Fibroblast of pulmonary artery (primary cell): ENCODE data around the gene PTPRD.
A peak's percentile ranks its signal among the peaks of the same experiment; 100 is the strongest.

ENCODE experiments used
- DNase-seq: peaks from one replicate; pipeline ENCODE4 v3.0.0-alpha.2; 2010; ENCODE audit warnings: low read depth
- H3K4me3 ChIP-seq: replicated peaks from 2 replicates; pipeline ENCODE4 v1.5.1; 2011; ENCODE audit warnings: low read depth, mild to moderate bottlenecking, control low read depth, low read length, moderate library complexity
- TF ChIP-seq, protein P1 (sequence below): IDR thresholded peaks from 2 replicates; pipeline ENCODE4 v1.5.1; 2011; ENCODE audit warnings: mild to moderate bottlenecking, control low read depth, low read length, inconsistent platforms; ENCODE audit errors: missing control alignments

The PTPRD gene

DNA sequence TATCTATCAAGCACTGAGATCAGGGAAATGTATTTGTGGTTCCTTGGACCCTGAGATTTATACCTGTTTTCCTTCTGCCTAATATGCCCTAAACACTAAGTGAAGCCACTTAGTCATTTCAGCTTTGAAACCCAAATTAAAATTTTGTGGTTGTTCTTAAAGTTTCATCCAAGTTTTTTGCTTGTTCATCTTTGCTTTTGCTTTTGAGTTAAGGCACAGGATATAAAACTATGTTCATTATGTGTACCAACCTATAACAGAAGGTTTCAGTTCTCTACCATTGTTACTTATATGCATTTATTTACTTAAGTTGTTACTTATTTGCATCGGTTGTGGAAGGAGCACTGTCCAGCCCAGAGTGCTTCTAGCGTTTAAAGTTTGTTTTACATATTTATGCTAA, 382.3 kb downstream of the PTPRD start:
- no peak for DNase-seq
- TF ChIP-seq, protein P1, sequence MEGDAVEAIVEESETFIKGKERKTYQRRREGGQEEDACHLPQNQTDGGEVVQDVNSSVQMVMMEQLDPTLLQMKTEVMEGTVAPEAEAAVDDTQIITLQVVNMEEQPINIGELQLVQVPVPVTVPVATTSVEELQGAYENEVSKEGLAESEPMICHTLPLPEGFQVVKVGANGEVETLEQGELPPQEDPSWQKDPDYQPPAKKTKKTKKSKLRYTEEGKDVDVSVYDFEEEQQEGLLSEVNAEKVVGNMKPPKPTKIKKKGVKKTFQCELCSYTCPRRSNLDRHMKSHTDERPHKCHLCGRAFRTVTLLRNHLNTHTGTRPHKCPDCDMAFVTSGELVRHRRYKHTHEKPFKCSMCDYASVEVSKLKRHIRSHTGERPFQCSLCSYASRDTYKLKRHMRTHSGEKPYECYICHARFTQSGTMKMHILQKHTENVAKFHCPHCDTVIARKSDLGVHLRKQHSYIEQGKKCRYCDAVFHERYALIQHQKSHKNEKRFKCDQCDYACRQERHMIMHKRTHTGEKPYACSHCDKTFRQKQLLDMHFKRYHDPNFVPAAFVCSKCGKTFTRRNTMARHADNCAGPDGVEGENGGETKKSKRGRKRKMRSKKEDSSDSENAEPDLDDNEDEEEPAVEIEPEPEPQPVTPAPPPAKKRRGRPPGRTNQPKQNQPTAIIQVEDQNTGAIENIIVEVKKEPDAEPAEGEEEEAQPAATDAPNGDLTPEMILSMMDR, result no peak
- H3K4me3 ChIP-seq, result no peak overlapping the region

DNA sequence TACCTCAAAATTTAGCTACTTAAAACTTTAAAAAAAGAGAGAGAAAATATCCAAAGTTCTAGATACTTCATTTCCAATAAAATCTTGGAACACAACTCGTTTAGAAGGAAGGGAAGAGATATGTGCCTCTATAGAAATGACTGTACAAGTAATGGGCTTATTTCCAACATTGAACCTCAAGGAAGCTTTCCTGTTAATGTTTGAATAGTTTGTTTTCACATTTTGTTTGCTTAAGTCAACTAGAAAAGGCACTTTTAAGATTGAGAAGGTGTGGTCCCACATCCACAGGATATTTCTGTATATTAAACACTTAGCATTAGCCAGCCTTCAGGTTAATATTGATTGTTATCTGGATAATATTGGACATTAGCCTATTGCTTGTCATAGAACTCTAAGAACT, 384.7 kb downstream of the PTPRD start:
- no peak for DNase-seq
- TF ChIP-seq, protein P1, result no peak
- no peak overlapping the region for H3K4me3 ChIP-seq

DNA sequence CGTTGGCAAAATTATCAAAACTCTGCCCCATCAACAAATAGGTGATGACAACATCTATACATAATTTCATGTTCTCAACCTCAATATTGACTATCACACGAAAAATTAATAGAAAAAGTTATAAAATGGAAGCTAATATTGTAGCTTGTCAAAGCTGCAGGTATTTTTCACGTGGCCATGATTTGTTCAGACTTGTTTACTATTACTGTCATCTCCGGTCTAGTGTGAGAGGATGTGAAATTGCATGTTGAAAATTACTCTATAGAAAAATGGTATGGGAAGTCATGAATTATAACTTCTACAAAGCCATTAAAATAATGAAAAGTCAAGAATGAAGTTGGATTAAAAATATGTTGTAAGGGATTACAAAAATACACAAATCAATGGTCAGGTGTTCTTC, 385.8 kb downstream of the PTPRD start:
- TF ChIP-seq, protein P1, result no peak
- no peak for DNase-seq
- H3K4me3 ChIP-seq, result no peak overlapping the region

DNA sequence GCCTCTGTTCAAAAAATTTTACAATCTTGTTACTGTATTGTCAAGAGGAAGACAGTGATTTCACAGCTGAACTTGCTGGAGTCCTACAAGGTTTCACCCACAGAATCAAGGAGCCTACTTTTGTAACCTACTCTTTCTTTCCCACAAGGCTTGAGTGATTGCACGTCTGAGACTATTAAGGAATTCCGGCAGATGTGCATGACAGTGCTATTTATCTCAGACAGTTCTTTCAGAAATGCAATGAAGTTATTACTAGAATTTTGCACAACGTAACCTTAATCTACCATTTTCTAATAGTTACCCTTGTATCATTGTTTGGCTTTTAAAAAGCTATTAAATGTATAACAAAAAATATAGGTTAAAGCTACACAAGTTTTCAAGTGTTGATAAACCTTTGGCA, 400.1 kb downstream of the PTPRD start:
- no peak overlapping the region for H3K4me3 ChIP-seq
- DNase-seq, result no peak
- TF ChIP-seq, protein P1, result no peak

DNA sequence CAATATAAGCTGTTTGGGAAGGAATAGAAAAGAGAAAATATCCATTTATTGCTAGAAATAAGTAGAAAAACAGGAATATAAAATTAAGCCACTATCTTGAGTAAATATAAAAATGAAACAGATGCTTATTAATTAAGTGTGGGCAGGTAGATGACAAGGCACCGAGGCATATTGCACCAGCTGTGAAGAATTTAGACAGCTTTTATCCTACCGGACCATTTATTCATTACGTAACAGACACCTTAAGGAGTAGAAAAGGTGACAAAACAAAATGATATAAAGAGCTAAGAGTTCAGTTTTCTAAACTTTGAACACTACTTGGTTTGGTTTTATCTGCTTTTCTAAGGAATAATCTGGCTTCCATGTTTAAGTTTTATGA, 404.1 kb downstream of the PTPRD start:
- H3K4me3 ChIP-seq, result peak overlapping the region; percentile 6
- TF ChIP-seq, protein P1, result no peak
- no peak for DNase-seq

DNA sequence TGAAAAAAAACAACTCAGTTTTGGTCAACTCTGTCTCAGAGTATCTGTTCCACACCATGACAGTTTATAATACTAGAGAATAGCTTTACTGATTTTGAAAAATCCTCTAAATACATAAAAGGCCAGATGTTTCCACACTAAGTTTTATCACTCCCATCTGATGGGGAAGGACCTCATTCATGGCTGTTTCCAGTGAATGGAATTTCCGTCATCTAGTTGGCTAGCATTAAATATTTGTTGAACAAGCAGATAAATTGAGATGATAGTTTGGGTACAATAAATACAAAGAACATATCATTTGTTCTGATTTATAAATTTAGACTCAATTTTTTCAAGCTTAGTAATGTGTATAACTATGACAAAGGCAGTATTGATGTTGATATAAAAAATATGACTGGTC, 408.5 kb downstream of the PTPRD start:
- H3K4me3 ChIP-seq, result no peak overlapping the region
- no peak for DNase-seq

DNA sequence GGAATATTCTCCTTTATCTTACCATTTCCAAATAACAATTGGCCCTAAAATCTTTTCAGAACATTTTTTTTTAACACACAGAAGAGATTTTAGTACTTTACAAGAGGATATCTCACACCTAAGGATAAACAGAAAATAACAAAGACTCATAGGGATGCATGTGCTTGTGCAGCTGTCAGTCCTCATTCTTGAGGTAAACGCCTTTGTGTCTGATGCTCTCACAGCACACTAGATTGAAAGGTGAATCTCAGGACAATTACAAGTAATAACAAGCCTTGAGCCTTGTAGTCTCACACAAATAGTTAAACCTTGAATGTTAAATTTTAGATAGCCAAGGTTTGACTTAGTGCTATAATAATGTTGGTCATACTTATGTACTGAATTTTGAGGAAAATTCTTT, 439.2 kb downstream of the PTPRD start:
- TF ChIP-seq, protein P1, result no peak
- no peak for DNase-seq
- no peak overlapping the region for H3K4me3 ChIP-seq

More for the DNA sequence above, 408.5 kb downstream of the PTPRD start:
- TF ChIP-seq, protein P1, result no peak
